Loucy (cell line): Measurements from ENCODE around the gene SIGLEC12.

Source experiments
- H2AFZ ChIP-seq: fragments of 200-600 bp; sonication (generic); 2 replicates; pipeline ENCODE4 v1.6.0; 2016; ENCODE audit warnings: antibody characterized with exemption, mild to moderate bottlenecking, low read length, moderate library complexity
- H3F3A ChIP-seq: fragments of 200-600 bp; 2 replicates; pipeline ENCODE4 v1.6.0; 2016; ENCODE audit warnings: antibody characterized with exemption, low read depth, mild to moderate bottlenecking
- H3K27me3 ChIP-seq: fragments of 200-600 bp; sonication (generic); 2 replicates; pipeline ENCODE4 v1.6.1; 2014; ENCODE audit warnings: low read length, mild to moderate bottlenecking; ENCODE audit not compliant: insufficient read depth, poor library complexity, severe bottlenecking
- H3K36me3 ChIP-seq: fragments of 200-600 bp; sonication (generic); 2 replicates; pipeline ENCODE4 v1.6.1; 2016; ENCODE audit warnings: low read length; ENCODE audit not compliant: insufficient read depth
- H3K4me1 ChIP-seq: fragments of 200-600 bp; sonication (generic); 2 replicates; pipeline ENCODE4 v1.5.1; 2014; ENCODE audit warnings: low read length, mild to moderate bottlenecking; ENCODE audit not compliant: insufficient read depth, poor library complexity, severe bottlenecking
- H3K4me2 ChIP-seq: fragments of 200-600 bp; sonication (generic); 2 replicates; pipeline ENCODE4 v1.6.0; 2014; ENCODE audit warnings: antibody characterized with exemption, low read length, low read depth, mild to moderate bottlenecking; ENCODE audit not compliant: poor library complexity, severe bottlenecking
- H3K4me3 ChIP-seq: fragments of 200-600 bp; sonication (generic); 2 replicates; pipeline ENCODE4 v1.5.1; 2014; ENCODE audit warnings: low read length, mild to moderate bottlenecking, mixed read lengths; ENCODE audit not compliant: poor library complexity, severe bottlenecking
- H3K79me2 ChIP-seq: fragments of 200-600 bp; sonication (generic); 2 replicates; pipeline ENCODE4 v1.6.1; 2014; ENCODE audit warnings: low read length; ENCODE audit not compliant: insufficient read depth
- H3K9ac ChIP-seq: fragments of 200-600 bp; sonication (generic); 2 replicates; pipeline ENCODE4 v1.6.0; 2014; ENCODE audit warnings: mild to moderate bottlenecking, low read depth, low read length, moderate library complexity; ENCODE audit not compliant: poor library complexity, severe bottlenecking
- H3K9me2 ChIP-seq: fragments of 200-600 bp; sonication (generic); replicated peaks from 2 replicates; pipeline ENCODE4 v1.6.1; 2016; ENCODE audit warnings: low read depth, low read length, mixed read lengths
- H3K9me3 ChIP-seq: fragments of 200-600 bp; sonication (generic); 2 replicates; pipeline ENCODE4 v1.6.1; 2014; ENCODE audit warnings: mild to moderate bottlenecking, antibody characterized with exemption, low read length, low read depth; ENCODE audit not compliant: insufficient read depth
- H4K20me1 ChIP-seq: fragments of 200-600 bp; sonication (generic); 2 replicates; pipeline ENCODE4 v1.6.0; 2014; ENCODE audit warnings: antibody characterized with exemption, low read length, mild to moderate bottlenecking; ENCODE audit not compliant: insufficient read depth, poor library complexity, severe bottlenecking
- EZH2phosphoT487 ChIP-seq: fragments of 200-600 bp; IDR thresholded peaks from 2 replicates; pipeline ENCODE4 v1.6.1; 2018; ENCODE audit warnings: antibody characterized with exemption, mild to moderate bottlenecking, moderate library complexity, borderline replicate concordance
- TF ChIP-seq, protein P1 (sequence below): fragments of 200-600 bp; sonication (generic); conservative IDR thresholded peaks from 2 replicates; pipeline ENCODE4 v1.5.1; 2014; ENCODE audit warnings: mild to moderate bottlenecking, antibody characterized with exemption, low read length

Gene SIGLEC12

GRCh38 chr19:51501594-51502263 is at the start of gene SIGLEC12:
SIGLEC12 (minus strand) TSS chr19:51501800; CDS start chr19:51501733, 67 bp downstream.
- no peaks in the 10 kb centered on the region for H3K9me2 ChIP-seq
- no peaks in the 10 kb centered on the region for H3F3A ChIP-seq
- H4K20me1 ChIP-seq = no peaks in the 10 kb centered on the region
- no peak within 1 kb of the TSS for H2AFZ ChIP-seq
- H3K79me2 ChIP-seq = no peaks in the 10 kb centered on the region
- no peaks in the 10 kb centered on the region for H3K9me3 ChIP-seq
- peaks cover 9% of the 10 kb centered on the region for H3K4me1 ChIP-seq
- H3K4me2 ChIP-seq = peak within 1 kb of the TSS; percentile 56
- no peak within 1 kb of the TSS for H3K4me3 ChIP-seq
- TF ChIP-seq EZH2phosphoT487 = no peak
- TF ChIP-seq, protein P1, sequence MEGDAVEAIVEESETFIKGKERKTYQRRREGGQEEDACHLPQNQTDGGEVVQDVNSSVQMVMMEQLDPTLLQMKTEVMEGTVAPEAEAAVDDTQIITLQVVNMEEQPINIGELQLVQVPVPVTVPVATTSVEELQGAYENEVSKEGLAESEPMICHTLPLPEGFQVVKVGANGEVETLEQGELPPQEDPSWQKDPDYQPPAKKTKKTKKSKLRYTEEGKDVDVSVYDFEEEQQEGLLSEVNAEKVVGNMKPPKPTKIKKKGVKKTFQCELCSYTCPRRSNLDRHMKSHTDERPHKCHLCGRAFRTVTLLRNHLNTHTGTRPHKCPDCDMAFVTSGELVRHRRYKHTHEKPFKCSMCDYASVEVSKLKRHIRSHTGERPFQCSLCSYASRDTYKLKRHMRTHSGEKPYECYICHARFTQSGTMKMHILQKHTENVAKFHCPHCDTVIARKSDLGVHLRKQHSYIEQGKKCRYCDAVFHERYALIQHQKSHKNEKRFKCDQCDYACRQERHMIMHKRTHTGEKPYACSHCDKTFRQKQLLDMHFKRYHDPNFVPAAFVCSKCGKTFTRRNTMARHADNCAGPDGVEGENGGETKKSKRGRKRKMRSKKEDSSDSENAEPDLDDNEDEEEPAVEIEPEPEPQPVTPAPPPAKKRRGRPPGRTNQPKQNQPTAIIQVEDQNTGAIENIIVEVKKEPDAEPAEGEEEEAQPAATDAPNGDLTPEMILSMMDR = no peak
- no peak within 1 kb of the TSS for H3K9ac ChIP-seq
- no peaks in the 10 kb centered on the region for H3K36me3 ChIP-seq
- peaks cover 4% of the 10 kb centered on the region for H3K27me3 ChIP-seq

- Histone ChIP-seq H4K20me1 (no peaks in the 10 kb centered on the region), H3K79me2 (no peaks in the 10 kb centered on the region), H3K4me1 (peaks cover 55% of the 10 kb centered on the region), H3K27me3 (no peaks in the 10 kb centered on the region), H3K36me3 (no peaks in the 10 kb centered on the region), H3K9ac (no peak overlapping the region), H3K9me2 (no peaks in the 10 kb centered on the region), H3K4me3 (peak overlapping the region; percentile 47), H3K9me3 (no peaks in the 10 kb centered on the region), H2AFZ (no peak overlapping the region), H3F3A (peaks cover 17% of the 10 kb centered on the region), H3K4me2 (peak overlapping the region; percentile 71)
- no peak for TF ChIP-seq EZH2phosphoT487
- TF ChIP-seq, protein P1 = no peak
Measured at GRCh38 chr19:51550848-51551672, 49.5 kb upstream of the SIGLEC12 start.

- Histone ChIP-seq H3K4me3 (no peak overlapping the region), H2AFZ (no peak overlapping the region), H3K9ac (no peak overlapping the region), H4K20me1 (no peaks in the 10 kb centered on the region), H3K4me1 (peaks cover 66% of the 10 kb centered on the region), H3K36me3 (no peaks in the 10 kb centered on the region), H3K79me2 (no peaks in the 10 kb centered on the region), H3F3A (peaks cover 17% of the 10 kb centered on the region), H3K27me3 (no peaks in the 10 kb centered on the region), H3K9me3 (no peaks in the 10 kb centered on the region), H3K9me2 (no peaks in the 10 kb centered on the region), H3K4me2 (peak overlapping the region; percentile 94)
- TF ChIP-seq, protein P1 = no peak
- no peak for TF ChIP-seq EZH2phosphoT487
Measured at GRCh38 chr19:51549533-51550324, 48.1 kb upstream of the SIGLEC12 start.
